ENCODE data around the gene LMLN. TPM values are rescaled to one million over a fixed set of nuclear protein-coding genes. Genes with fewer than 3 reads are reported as not detected.

The LMLN gene
- total RNA-seq, 6 experiments from 2014 or later: 4.8 to 8.1 (median 6.4) TPM

DNA sequence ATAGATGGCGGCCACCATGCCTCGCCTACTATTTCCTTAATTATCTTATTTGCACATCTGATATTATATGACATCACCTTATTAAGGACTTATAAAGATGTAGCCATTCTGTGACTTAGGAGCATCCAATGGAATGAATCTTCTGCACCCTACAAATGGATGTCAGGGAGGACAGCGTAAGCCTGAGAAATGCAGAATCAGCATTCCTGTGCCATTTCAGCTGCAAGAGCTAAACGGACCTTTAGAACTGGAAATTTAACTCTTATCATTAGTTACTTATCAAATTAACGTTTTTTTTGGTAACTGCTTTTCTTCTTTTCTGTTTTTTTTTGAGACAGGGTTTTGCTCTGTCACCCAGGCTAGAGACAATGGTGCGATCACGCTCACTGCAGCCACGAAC lies 65.6 kb downstream of the LMLN start:
- Mint-ChIP-seq H3K27me3 (ENCODE audit: insufficient read depth) (no peaks in the 10 kb centered on the region; the same call in none of the 2 replicates), H3K9me3 (no peaks in the 10 kb centered on the region), H3K4me1 (ENCODE audit: low read depth) (peaks cover 15% of the 10 kb centered on the region), H3K4me3 (no peak overlapping the region), H3K36me3 (ENCODE audit: low read depth) (no peaks in the 10 kb centered on the region; the same call in 1 of the 2 replicates), H3K27ac (no peak overlapping the region)
- no peak for DNase-seq
- TF ChIP-seq, protein P1, sequence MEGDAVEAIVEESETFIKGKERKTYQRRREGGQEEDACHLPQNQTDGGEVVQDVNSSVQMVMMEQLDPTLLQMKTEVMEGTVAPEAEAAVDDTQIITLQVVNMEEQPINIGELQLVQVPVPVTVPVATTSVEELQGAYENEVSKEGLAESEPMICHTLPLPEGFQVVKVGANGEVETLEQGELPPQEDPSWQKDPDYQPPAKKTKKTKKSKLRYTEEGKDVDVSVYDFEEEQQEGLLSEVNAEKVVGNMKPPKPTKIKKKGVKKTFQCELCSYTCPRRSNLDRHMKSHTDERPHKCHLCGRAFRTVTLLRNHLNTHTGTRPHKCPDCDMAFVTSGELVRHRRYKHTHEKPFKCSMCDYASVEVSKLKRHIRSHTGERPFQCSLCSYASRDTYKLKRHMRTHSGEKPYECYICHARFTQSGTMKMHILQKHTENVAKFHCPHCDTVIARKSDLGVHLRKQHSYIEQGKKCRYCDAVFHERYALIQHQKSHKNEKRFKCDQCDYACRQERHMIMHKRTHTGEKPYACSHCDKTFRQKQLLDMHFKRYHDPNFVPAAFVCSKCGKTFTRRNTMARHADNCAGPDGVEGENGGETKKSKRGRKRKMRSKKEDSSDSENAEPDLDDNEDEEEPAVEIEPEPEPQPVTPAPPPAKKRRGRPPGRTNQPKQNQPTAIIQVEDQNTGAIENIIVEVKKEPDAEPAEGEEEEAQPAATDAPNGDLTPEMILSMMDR (IDR thresholded peaks at IDR 0.05): no peak

DNA sequence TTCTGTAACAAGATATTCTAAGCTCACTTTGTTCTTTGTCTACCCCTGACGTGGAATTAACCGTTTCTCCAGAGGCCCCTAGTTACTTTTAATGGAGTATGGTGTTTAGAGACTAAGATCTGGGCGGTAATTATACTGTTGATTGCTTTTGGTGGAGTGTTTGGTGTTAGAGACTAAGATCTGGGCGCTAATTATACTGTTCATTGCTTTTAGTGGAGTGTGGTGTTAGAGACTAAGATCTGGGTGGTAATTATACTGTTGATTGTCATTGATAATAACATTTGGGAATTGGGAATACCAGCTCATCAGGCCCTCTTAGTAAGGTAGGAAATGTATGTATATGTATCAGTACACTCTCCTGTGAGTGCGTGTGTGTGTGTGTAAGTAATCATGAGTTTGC lies 66.6 kb downstream of the LMLN start:
- Mint-ChIP-seq H3K4me3 (no peak overlapping the region), H3K9me3 (no peaks in the 10 kb centered on the region), H3K36me3 (ENCODE audit: low read depth) (no peaks in the 10 kb centered on the region; the same call in 1 of the 2 replicates), H3K27me3 (ENCODE audit: insufficient read depth) (no peaks in the 10 kb centered on the region; the same call in none of the 2 replicates), H3K27ac (no peak overlapping the region), H3K4me1 (ENCODE audit: low read depth) (peaks cover 15% of the 10 kb centered on the region)
- TF ChIP-seq, protein P1 (IDR thresholded peaks at IDR 0.05): no peak
- DNase-seq: no peak

DNA sequence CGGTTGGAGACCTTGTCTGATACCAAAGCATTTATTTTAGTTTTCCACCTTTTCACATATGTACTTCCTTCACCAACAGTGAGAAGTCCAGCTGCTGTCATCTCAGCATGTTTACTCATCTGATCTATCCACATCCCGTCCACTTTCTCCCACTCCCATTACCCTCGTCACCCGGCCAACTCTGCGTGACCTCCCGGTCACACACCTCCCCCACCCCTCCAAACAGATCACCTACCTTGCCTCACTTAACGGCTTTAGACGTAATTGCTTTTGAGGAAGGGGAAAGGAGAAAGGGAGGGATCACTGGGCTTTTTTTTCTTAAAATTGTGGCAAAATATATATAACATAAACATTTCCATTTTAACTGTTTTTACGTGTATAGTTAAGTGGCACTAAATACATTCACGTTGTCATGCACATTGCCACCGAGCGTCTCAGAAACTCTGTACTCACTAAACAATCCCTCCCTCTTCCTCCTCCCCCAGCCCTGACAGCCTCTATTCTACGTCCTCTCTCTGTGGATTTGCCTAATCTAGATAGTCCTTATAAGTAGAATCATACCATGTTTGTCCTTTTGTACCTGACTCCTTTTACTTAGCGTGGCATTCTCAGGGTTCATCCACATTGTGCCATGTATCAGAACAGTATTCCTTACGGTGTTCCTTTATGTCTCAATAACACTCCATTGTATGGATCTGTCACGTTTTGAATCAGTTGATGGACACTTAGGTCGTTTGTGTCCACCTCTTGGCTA lies 67.2 kb downstream of the LMLN start:
- DNase-seq: no peak
- H3K27ac Mint-ChIP-seq: no peak overlapping the region
- no peaks in the 10 kb centered on the region; the same call in 1 of the 2 replicates for H3K36me3 Mint-ChIP-seq (ENCODE audit: low read depth)
- H3K4me3 Mint-ChIP-seq: no peak overlapping the region
- peaks cover 15% of the 10 kb centered on the region for H3K4me1 Mint-ChIP-seq (ENCODE audit: low read depth)
- no peaks in the 10 kb centered on the region; the same call in none of the 2 replicates for H3K27me3 Mint-ChIP-seq (ENCODE audit: insufficient read depth)
- no peaks in the 10 kb centered on the region for H3K9me3 Mint-ChIP-seq
- TF ChIP-seq, protein P1 (IDR thresholded peaks at IDR 0.05): no peak

DNA sequence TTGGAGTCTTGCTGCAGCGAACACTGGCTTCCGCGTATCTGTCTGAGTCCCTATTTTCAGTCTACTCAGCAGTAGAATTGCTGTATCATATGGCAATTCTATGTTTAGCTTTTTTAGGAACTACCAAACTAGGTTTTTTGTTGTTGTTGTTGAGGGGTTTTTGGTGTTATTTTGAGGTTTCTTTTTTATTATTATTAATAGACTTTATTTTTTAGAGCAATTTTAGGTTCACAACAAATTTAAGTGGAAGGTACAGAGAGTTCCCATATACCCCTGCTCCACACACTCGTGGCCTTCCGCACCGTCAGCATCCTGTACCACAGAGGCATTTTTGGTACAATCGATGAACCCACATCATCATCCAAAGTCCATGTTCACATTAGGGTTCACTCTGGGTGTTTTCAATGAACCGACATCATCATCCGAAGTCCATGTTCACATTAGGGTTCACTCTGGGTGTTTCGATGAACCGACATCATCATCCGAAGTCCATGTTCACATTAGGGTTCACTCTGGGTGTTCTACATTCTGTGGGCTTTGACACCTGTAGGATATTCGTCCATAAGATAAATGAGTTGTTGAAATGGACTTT lies 67.9 kb downstream of the LMLN start:
- Mint-ChIP-seq H3K9me3 (no peaks in the 10 kb centered on the region), H3K27ac (no peak overlapping the region), H3K4me3 (no peak overlapping the region), H3K4me1 (ENCODE audit: low read depth) (peaks cover 15% of the 10 kb centered on the region), H3K27me3 (ENCODE audit: insufficient read depth) (no peaks in the 10 kb centered on the region; the same call in none of the 2 replicates), H3K36me3 (ENCODE audit: low read depth) (no peaks in the 10 kb centered on the region; the same call in 1 of the 2 replicates)
- TF ChIP-seq, protein P1 (IDR thresholded peaks at IDR 0.05): no peak
- DNase-seq: no peak

DNA sequence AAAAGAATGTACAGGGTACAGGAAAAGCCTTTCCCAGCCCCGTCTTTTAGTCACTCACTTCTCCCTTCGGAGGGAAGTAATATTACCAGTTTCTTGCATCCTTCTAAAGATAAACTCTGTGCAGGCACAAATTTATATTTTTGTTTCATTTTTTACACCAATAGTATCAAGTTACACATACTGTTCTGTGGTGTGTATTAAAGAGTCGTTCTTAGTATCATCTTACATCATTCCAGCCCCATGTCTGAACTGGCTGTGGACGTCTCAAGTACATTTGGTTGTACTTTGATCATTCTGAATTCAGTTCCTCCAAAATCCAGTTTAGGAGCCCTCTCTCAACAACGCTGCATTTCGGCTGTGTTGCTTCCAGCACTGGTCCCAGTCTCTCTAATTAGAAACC lies 68.7 kb downstream of the LMLN start:
- H3K27ac Mint-ChIP-seq: peak overlapping the region; percentile 46; the same call in 1 of the 2 replicates
- TF ChIP-seq, protein P1 (IDR thresholded peaks at IDR 0.05): no peak

More for the DNA sequence above, 68.7 kb downstream of the LMLN start:
- Mint-ChIP-seq H3K9me3 (no peaks in the 10 kb centered on the region), H3K27me3 (ENCODE audit: insufficient read depth) (no peaks in the 10 kb centered on the region; the same call in 1 of the 2 replicates), H3K36me3 (ENCODE audit: low read depth) (no peaks in the 10 kb centered on the region; the same call in 1 of the 2 replicates), H3K4me1 (ENCODE audit: low read depth) (peaks cover 15% of the 10 kb centered on the region), H3K4me3 (peak overlapping the region; percentile 25; the same call in 1 of the 2 replicates)
- DNase-seq: peak; percentile 18
